HAP-1 (cell line): ENCODE data around the gene HS3ST3A1.

Experiments used
- DNase-seq, 2 experiments: peaks; one replicate each; pipeline ENCODE4 v3.0.0-alpha.2; 2016 to 2020; ENCODE audit warnings: low spot score in 2 of 2
- H3K27me3 ChIP-seq: fragments of 250-450 bp; sonication (Bioruptor Pico); 2 replicates; pipeline ENCODE4 v1.5.1; 2020; ENCODE audit warnings: low read depth, mild to moderate bottlenecking, moderate library complexity
- H3K36me3 ChIP-seq: fragments of 250-450 bp; sonication (Bioruptor Pico); replicated peaks from 2 replicates; pipeline ENCODE4 v1.5.1; 2020; ENCODE audit warnings: mild to moderate bottlenecking
- H3K4me1 ChIP-seq: fragments of 250-450 bp; sonication (Bioruptor Pico); 2 replicates; pipeline ENCODE4 v1.5.1; 2020; ENCODE audit warnings: mild to moderate bottlenecking
- H3K4me3 ChIP-seq: fragments of 250-450 bp; sonication (Bioruptor Pico); 2 replicates; pipeline ENCODE4 v1.5.1; 2020; ENCODE audit warnings: mild to moderate bottlenecking, moderate library complexity
- H3K9me3 ChIP-seq: fragments of 250-450 bp; sonication (Bioruptor Pico); 2 replicates; pipeline ENCODE4 v1.5.1; 2020; ENCODE audit warnings: mild to moderate bottlenecking, moderate library complexity
- in situ Hi-C: fragments of 300-500 bp; cut with MboI; formaldehyde crosslinking; loops from 3 replicates; pipeline ENCODE4 v1.14.3; 2020; ENCODE audit warnings: low sequenced_read_pairs, inconsistent platforms, mixed read lengths

HS3ST3A1 gene

DNA sequence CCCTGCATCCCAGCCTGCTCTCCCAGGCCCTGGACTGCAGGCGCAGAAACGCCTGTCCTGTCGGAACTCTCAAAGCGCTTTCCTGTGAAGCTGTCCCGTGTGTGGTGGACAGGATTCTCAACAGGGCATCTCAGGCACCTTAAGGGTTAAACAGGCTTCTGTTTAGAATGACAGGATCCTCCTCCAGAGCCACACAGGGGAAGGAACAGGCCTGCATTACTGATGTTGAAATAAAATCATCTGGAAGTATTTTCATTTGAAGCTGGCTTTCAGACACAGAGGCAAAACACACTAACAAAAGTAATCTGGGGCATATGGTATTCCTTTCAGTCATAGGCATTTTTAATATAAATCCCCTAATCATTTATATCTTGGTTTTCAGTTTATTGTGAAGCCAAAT is 7.4 kb downstream of the HS3ST3A1 start:
- H3K36me3 ChIP-seq, result no peaks in the 10 kb centered on the region
- DNase-seq, result no peak
- H3K9me3 ChIP-seq, result no peaks in the 10 kb centered on the region
- H3K4me1 ChIP-seq, result no peaks in the 10 kb centered on the region; the same call in 1 of the 2 replicates
- in situ Hi-C loops, result loop anchor here (10.0 kb wide), 2 partner anchors 720 to 1330 kb away; no protein-coding TSS in a partner anchor
- no peaks in the 10 kb centered on the region for H3K27me3 ChIP-seq
- no peak overlapping the region for H3K4me3 ChIP-seq

- no peaks in the 10 kb centered on the region for H3K9me3 ChIP-seq
- no peaks in the 10 kb centered on the region; the same call in 1 of the 2 replicates for H3K4me1 ChIP-seq
- H3K27me3 ChIP-seq, result no peaks in the 10 kb centered on the region
- H3K36me3 ChIP-seq, result no peaks in the 10 kb centered on the region
- no peak for DNase-seq
- in situ Hi-C loops, result loop anchor here (10.0 kb wide), 2 partner anchors 721 to 1331 kb away; no protein-coding TSS in a partner anchor
- H3K4me3 ChIP-seq, result no peak overlapping the region
Observed at GRCh38 chr17:13593757-13594156, 8.0 kb downstream of the HS3ST3A1 start.

DNA sequence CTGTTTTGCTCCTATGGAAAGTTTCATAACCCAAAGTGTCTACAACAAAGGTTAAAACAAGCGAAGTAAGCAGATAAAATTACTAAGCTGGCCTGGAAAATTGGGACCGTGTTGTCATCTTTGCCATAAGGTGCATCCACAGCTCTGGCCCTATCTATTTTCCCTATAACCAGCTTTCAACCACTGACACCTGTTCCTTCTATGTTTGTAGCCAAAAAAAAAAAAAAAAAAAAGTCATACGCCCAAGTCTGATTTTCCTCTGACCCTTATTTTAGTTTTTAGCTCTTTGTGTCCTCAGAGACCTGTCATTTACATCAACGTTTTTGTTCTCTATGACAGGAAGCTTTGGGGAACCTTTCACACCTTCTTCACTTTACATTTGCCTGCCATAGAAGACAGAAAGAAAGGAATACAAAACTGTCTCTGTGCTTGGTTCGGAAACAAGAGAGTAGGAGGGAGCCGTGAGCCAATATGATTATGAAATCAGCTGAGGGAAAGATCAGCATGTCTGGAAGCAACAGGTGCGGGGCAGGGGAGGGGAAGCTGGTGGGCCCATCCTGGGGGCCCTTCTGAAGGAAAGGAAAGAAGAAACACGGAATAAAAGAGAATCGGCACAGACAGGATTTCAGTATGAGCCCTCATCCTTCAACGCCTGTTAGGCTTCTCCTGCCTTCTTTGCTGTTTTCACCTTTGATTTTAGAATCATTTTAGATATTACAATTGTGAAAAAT is 8.5 kb downstream of the HS3ST3A1 start:
- Histone ChIP-seq H3K9me3 (no peaks in the 10 kb centered on the region), H3K4me3 (no peak overlapping the region), H3K4me1 (no peaks in the 10 kb centered on the region; the same call in 1 of the 2 replicates), H3K36me3 (no peaks in the 10 kb centered on the region), H3K27me3 (no peaks in the 10 kb centered on the region)
- in situ Hi-C loops, result loop anchor here (10.0 kb wide), 2 partner anchors 722 to 1332 kb away; no protein-coding TSS in a partner anchor
- DNase-seq, result no peak

GRCh38 chr17:13592427-13592826 is 9.3 kb downstream of the HS3ST3A1 start:
- Histone ChIP-seq H3K9me3 (no peaks in the 10 kb centered on the region), H3K4me3 (no peak overlapping the region), H3K36me3 (no peaks in the 10 kb centered on the region), H3K27me3 (no peaks in the 10 kb centered on the region), H3K4me1 (no peaks in the 10 kb centered on the region; the same call in 1 of the 2 replicates)
- in situ Hi-C loops, result loop anchor here (10.0 kb wide), 2 partner anchors 722 to 1332 kb away; no protein-coding TSS in a partner anchor
- DNase-seq, result no peak

DNA sequence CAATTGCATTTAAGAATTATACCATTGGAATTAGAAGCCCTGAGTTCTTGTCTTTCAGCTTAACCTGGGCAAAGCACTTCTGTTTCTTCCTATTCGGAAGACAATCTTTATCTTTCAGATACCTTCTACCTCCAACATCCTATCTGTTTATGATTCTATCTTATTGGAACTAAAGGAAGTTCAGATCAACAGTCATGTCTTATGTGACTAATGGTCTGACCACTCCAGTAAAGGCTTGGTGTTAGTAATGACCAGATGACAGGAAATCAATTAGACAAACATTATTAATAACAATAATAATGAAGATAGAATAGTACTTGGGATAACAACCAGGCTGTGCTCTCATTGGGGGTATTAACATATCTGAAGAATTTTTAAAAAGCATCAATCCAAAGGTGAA is 11.3 kb downstream of the HS3ST3A1 start:
- DNase-seq, result no peak
- Histone ChIP-seq H3K4me3 (no peak overlapping the region), H3K27me3 (no peaks in the 10 kb centered on the region), H3K4me1 (no peaks in the 10 kb centered on the region; the same call in 1 of the 2 replicates), H3K36me3 (no peaks in the 10 kb centered on the region), H3K9me3 (no peaks in the 10 kb centered on the region)
- in situ Hi-C loops, result loop anchor here (10.0 kb wide), 2 partner anchors 724 to 1334 kb away; no protein-coding TSS in a partner anchor

DNA sequence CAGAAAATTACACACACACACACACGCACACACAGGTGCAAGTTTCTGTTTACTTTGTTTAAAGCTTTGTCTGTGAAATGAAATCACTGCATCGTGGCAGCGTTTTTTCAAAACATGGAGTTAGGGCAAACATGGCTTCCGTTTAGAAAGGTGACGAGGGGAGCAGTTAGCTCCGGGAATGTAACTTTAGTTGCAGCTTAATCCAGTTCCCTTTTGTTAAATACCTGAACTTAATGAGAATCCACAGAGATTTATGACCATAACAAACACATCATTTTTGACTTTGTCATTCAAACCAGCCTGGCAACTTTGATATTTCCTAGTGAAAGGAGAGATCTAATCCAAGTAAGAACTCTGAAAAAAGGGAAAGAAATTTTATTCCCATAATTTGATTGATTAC is 12.1 kb downstream of the HS3ST3A1 start:
- in situ Hi-C loops, result loop anchor here (10.0 kb wide), 2 partner anchors 725 to 1335 kb away; no protein-coding TSS in a partner anchor
- Histone ChIP-seq H3K4me1 (no peaks in the 10 kb centered on the region), H3K4me3 (no peak overlapping the region), H3K9me3 (no peaks in the 10 kb centered on the region), H3K27me3 (no peaks in the 10 kb centered on the region), H3K36me3 (no peaks in the 10 kb centered on the region)
- DNase-seq, result no peak

DNA sequence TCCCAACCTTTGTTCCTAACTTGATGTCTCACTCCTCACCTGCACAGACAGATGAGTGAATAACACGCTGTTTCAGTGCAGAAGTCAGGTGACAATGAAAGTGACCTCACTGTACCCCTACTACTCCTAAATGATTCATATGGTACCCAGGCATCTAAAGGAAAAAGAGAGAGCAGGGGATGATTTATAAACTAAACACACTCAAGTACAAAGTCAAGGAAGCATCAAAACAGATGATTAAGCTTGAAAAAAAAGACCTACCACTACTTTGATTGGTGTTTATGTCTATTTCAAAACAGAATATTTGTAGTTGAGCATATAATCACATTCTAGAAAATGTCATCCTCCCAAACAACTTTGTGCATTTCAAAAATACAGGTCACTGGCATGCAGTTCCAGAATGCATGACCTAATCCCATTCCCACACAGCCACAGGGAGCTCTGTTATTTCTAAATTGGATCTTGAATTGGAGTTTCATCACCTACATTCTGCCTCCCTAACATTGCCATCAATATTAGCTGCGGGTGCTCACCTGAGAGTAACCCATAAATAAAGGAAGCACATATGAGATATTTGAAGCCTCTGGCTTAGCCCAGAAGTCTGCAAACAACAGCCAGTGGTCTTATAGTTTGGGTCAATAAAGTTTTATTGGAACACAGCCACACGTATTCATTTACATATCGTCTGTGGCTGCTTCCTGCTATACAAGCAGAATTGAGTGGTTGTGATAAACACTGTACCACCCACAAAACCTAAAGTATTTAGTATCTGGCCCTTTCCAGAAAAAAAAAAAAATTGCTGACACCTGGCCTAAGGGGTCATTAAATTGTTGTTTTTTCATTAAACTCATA is 14.0 kb downstream of the HS3ST3A1 start:
- Histone ChIP-seq H3K27me3 (no peaks in the 10 kb centered on the region), H3K36me3 (no peaks in the 10 kb centered on the region), H3K9me3 (no peaks in the 10 kb centered on the region), H3K4me1 (no peaks in the 10 kb centered on the region), H3K4me3 (no peak overlapping the region)
- in situ Hi-C loops, result no loop called here
- DNase-seq, result no peak

DNA sequence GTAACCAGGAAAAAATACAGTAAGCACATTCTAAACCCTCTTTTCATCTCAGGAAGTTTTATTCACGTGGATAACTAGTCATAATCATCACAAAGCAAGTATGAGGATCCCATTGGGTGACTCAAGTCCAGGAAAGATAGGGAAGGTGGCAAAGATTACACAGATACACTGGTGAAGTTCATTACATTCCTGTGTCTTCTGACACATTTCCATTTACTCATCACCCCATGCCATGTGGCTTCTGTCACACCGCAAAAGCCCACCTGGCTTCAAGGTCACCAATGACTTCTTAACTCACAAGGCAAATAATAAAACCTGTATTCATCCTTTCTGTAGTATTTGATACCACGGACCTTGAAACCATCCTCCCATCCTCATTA is 17.0 kb downstream of the HS3ST3A1 start:
- no peaks in the 10 kb centered on the region for H3K4me1 ChIP-seq
- no peaks in the 10 kb centered on the region for H3K36me3 ChIP-seq
- in situ Hi-C loops, result no loop called here
- H3K4me3 ChIP-seq, result no peak overlapping the region
- DNase-seq, result no peak
- H3K9me3 ChIP-seq, result no peaks in the 10 kb centered on the region
- H3K27me3 ChIP-seq, result no peaks in the 10 kb centered on the region

GRCh38 chr17:13583996-13584700 is 17.6 kb downstream of the HS3ST3A1 start:
- Histone ChIP-seq H3K36me3 (no peaks in the 10 kb centered on the region), H3K9me3 (no peaks in the 10 kb centered on the region), H3K4me1 (no peaks in the 10 kb centered on the region), H3K4me3 (no peak overlapping the region), H3K27me3 (no peaks in the 10 kb centered on the region)
- DNase-seq, result no peak
- in situ Hi-C loops, result no loop called here

- in situ Hi-C loops, result no loop called here
- no peaks in the 10 kb centered on the region for H3K27me3 ChIP-seq
- H3K9me3 ChIP-seq, result no peaks in the 10 kb centered on the region
- no peak overlapping the region for H3K4me3 ChIP-seq
- H3K4me1 ChIP-seq, result no peaks in the 10 kb centered on the region
- DNase-seq, result no peak
- no peaks in the 10 kb centered on the region for H3K36me3 ChIP-seq
Observed at GRCh38 chr17:13582776-13583547, 18.8 kb downstream of the HS3ST3A1 start.

DNA sequence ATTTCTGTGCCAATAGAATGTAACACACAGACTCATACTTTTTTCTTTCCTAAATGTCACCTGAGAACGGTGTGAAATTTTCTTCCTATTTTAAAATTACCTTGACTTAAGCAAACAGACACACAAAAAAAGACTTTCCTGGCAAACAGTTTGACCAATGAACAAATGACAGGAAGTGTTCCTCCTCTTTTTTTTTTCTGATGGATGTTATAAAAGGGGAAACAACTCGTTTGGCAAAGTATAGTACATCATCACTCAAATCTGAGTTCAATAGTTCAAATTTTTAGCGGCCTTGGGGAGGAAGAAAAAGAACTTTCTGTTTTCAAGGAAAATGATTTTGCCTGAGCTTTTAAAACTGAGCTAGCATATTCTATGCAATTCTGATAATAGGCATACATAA is 19.8 kb downstream of the HS3ST3A1 start:
- Histone ChIP-seq H3K36me3 (no peaks in the 10 kb centered on the region), H3K4me3 (no peak overlapping the region), H3K27me3 (no peaks in the 10 kb centered on the region), H3K9me3 (no peaks in the 10 kb centered on the region), H3K4me1 (no peaks in the 10 kb centered on the region)
- no peak for DNase-seq
- in situ Hi-C loops, result no loop called here

DNA sequence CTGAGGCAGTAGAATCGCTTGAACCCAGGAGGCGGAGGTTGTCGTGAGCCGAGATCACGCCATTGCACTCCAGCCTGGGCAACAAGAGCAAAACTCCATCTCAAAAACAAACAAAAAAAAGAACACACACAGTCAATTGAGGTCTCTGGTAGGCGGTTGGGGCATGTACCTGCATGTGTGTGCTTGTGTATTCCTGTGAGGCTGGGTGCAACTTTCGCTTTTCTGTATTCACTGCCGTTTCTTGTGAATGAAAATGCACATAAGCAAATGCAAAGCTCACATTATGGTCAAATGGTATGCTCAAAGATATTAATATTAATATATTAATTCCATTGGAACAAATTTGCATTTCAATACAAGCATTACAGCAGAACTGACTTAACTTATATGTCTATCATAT is 20.9 kb downstream of the HS3ST3A1 start:
- Histone ChIP-seq H3K27me3 (no peaks in the 10 kb centered on the region), H3K36me3 (no peaks in the 10 kb centered on the region), H3K4me3 (no peak overlapping the region), H3K9me3 (no peaks in the 10 kb centered on the region), H3K4me1 (no peaks in the 10 kb centered on the region)
- no peak for DNase-seq
- in situ Hi-C loops, result no loop called here
